ENCODE data around the gene ATP1A2.

GRCh38 chr1:160107512-160107911 is 8.0 kb upstream of the ATP1A2 start:
- TF ChIP-seq CTCF (IDR thresholded peaks at IDR 0.05): no peak
- no peak for TF ChIP-seq POLR2AphosphoS5 (IDR thresholded peaks at IDR 0.05; ENCODE audit: insufficient read depth in 1 of 2, low read depth in 1 of 2)
- TF ChIP-seq POLR2A (IDR thresholded peaks at IDR 0.05): no peak

All from vagina (tissue), 2 donors.